HAP-1 (cell line): ENCODE results near the gene DCANP1.

Experiments used
- DNase-seq, 2 experiments: peaks; one replicate each; pipeline ENCODE4 v3.0.0-alpha.2; 2016 to 2020; ENCODE audit warnings: low spot score in 2 of 2
- H3K27me3 ChIP-seq: fragments of 250-450 bp; sonication (Bioruptor Pico); 2 replicates; pipeline ENCODE4 v1.5.1; 2020; ENCODE audit warnings: low read depth, mild to moderate bottlenecking, moderate library complexity
- H3K36me3 ChIP-seq: fragments of 250-450 bp; sonication (Bioruptor Pico); replicated peaks from 2 replicates; pipeline ENCODE4 v1.5.1; 2020; ENCODE audit warnings: mild to moderate bottlenecking
- H3K4me1 ChIP-seq: fragments of 250-450 bp; sonication (Bioruptor Pico); 2 replicates; pipeline ENCODE4 v1.5.1; 2020; ENCODE audit warnings: mild to moderate bottlenecking
- H3K4me3 ChIP-seq: fragments of 250-450 bp; sonication (Bioruptor Pico); 2 replicates; pipeline ENCODE4 v1.5.1; 2020; ENCODE audit warnings: mild to moderate bottlenecking, moderate library complexity
- H3K9me3 ChIP-seq: fragments of 250-450 bp; sonication (Bioruptor Pico); 2 replicates; pipeline ENCODE4 v1.5.1; 2020; ENCODE audit warnings: mild to moderate bottlenecking, moderate library complexity
- in situ Hi-C: fragments of 300-500 bp; cut with MboI; formaldehyde crosslinking; loops from 3 replicates; pipeline ENCODE4 v1.14.3; 2020; ENCODE audit warnings: low sequenced_read_pairs, inconsistent platforms, mixed read lengths

The DCANP1 gene

DNA sequence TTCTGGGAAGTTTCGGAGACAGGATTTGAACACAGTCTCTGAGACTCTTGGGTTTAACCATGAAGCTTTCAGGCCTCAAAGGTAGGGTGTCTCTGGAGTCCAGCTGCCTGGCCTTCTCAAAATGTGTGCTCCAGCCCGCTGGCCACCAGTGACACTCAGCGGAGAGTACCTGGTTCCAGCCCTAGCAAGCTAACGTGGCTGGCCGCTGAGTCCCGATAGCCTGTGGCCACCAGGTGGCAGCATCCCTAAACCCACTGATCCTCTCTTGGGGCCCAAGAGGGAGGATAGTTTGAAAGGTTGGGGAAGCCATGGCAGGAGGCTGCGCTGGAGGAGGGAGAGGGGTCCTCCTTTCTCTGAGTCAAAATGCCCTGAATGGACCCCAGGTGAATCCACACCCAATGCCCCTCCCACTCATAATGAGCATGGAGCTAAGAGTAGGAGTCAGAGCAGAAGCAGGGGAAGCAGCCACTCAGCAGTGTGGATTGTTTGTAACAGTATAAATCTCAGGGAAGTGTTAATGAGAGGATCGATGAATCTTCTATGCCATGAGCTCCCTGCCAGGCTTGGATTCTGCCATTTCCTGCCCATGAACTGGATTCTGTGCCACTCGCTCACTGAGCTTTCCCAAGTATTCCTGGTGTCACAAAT, 10.4 kb upstream of the DCANP1 start:
- Histone ChIP-seq H3K27me3 (peaks cover 16% of the 10 kb centered on the region), H3K9me3 (no peaks in the 10 kb centered on the region), H3K36me3 (no peaks in the 10 kb centered on the region), H3K4me1 (no peaks in the 10 kb centered on the region), H3K4me3 (no peak overlapping the region)
- in situ Hi-C loops, result no loop called here
- DNase-seq, result peak; percentile 35 to 85

GRCh38 chr5:135456238-135457099, 9.3 kb upstream of the DCANP1 start:
- Histone ChIP-seq H3K9me3 (no peaks in the 10 kb centered on the region), H3K4me1 (no peaks in the 10 kb centered on the region), H3K36me3 (no peaks in the 10 kb centered on the region), H3K27me3 (peaks cover 16% of the 10 kb centered on the region), H3K4me3 (no peak overlapping the region)
- no peak for DNase-seq
- in situ Hi-C loops, result no loop called here

DNA sequence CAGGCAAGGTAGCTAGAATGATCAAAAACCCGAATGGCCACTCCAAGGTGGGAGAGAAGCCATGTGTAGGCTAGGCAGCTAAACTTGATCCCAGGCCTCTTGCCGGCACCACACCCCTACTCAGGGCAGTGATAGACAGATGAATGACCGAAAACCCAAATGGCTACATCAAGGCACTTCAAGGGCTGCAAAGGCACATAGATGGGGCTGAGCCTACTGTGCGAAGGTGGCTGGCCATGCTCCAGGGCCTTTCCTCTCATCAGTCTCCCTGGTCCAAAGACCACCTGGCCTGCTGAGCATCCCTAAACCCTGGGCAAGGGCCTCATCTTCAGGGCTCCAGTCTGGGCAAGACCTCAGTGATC, 8.7 kb upstream of the DCANP1 start:
- no peak overlapping the region for H3K4me3 ChIP-seq
- DNase-seq, result no peak
- H3K4me1 ChIP-seq, result no peaks in the 10 kb centered on the region
- H3K36me3 ChIP-seq, result no peaks in the 10 kb centered on the region
- peaks cover 16% of the 10 kb centered on the region for H3K27me3 ChIP-seq
- H3K9me3 ChIP-seq, result no peaks in the 10 kb centered on the region
- in situ Hi-C loops, result no loop called here

DNA sequence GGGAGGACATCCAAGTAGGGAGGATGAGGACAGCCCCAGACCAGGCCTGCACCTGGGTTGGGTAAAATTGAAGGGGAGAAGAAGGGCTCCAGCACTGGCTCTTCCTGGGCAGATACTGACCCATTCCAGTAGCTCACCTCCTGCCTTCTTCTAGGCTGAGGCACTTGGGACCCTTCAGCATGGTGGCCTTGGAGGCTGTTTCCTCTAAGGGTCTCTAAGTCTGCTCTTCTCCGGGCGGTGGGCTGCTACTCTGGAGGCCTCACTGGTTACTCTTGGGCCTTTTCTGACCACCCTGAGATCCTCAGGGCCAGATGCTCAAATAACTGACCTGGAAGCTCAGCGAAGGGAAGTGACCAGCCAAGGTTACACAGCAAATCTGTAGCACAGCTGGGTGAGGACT, 7.8 kb upstream of the DCANP1 start:
- no peak for DNase-seq
- no peak overlapping the region for H3K4me3 ChIP-seq
- in situ Hi-C loops, result no loop called here
- no peaks in the 10 kb centered on the region for H3K9me3 ChIP-seq
- no peaks in the 10 kb centered on the region for H3K4me1 ChIP-seq
- peaks cover 12% of the 10 kb centered on the region for H3K27me3 ChIP-seq
- H3K36me3 ChIP-seq, result no peaks in the 10 kb centered on the region

GRCh38 chr5:135453613-135454012, 6.5 kb upstream of the DCANP1 start:
- no peaks in the 10 kb centered on the region for H3K4me1 ChIP-seq
- H3K9me3 ChIP-seq, result no peaks in the 10 kb centered on the region
- peaks cover 9% of the 10 kb centered on the region for H3K27me3 ChIP-seq
- in situ Hi-C loops, result no loop called here
- DNase-seq, result no peak
- H3K4me3 ChIP-seq, result no peak overlapping the region
- H3K36me3 ChIP-seq, result no peaks in the 10 kb centered on the region

DNA sequence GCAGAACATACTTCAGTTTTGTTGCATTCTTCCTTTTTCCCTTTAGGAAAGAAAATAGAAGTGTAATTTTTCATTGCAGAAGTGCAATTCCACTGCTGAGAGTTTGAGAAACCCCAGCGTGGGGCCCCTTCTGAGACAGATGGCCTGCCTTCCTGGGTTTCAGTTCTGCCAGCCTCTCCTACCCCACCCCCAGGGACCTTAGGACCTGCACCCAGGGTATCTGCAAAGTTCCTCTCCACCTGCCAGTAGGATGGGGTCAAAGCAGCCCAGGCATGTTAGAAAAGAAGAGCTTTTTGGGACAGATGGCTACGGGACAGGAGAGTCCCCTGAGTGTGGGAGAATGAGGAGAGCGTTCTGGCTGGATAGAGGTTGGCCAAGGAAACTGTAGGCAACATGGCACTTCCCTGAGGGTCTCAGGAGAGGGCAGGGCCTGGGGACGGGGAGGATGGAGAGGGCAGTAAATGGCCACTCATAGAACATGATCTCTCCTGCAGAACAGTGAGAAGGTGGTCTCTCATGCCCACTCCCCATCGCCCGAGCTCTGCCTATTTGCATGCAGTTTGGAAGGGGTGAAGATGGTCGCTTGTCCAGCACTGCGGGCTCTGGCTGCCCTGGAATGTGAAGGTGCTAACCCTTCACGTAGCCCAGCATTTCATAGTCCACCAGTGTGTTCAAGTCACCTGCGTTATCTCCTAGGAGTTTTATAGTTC, 5.3 kb upstream of the DCANP1 start, which contains the start of gene TIFAB:
Gene TIFAB, minus strand, starts transcription at position 31 of the 710 bp plus-strand sequence. CDS start 2,412 bp downstream, outside the sequence.
- peaks cover 9% of the 10 kb centered on the region for H3K27me3 ChIP-seq
- in situ Hi-C loops, result no loop called here

DNA sequence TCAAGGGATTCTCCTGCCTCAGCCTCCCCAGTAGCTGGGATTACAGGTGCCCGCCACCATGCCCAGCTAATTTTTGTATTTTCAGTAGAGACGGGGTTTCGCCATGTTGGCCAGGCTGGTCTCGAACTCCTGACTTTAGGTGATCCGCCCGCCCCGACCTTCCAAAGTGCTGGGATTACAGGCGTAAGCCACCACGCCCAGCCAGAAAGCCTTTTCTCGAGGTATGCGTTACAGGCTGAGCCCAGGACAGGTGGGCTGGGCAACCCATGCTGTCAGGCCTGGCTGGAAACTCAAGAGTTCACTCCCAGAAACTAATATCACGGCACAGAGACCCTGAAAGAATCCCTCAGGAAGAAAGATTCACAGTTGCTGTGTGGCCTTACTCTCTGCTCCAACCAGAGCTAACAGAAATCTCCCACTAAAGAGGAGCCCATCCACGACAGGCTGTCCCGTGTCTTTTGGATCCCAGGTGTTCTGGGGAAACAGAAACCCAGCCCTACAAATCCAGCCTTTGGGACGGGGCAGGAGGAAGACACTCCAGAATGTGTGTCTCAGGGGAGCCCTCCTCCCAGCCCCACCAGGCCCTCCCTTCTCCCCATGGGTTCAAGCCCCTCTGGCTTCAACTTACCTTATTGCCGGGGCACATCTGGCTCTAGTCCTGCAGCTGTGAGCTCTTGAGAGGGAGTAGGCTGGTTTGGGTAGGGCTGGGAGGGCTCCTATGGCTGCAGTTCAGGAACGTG, 4.6 kb upstream of the DCANP1 start:
- H3K4me3 ChIP-seq, result no peak overlapping the region
- H3K9me3 ChIP-seq, result no peaks in the 10 kb centered on the region
- in situ Hi-C loops, result no loop called here
- no peaks in the 10 kb centered on the region for H3K36me3 ChIP-seq
- peaks cover 9% of the 10 kb centered on the region for H3K27me3 ChIP-seq
- DNase-seq, result no peak
- no peaks in the 10 kb centered on the region for H3K4me1 ChIP-seq

More for the DNA sequence above, 5.3 kb upstream of the DCANP1 start, which contains the start of gene TIFAB:
- H3K36me3 ChIP-seq, result no peaks in the 10 kb centered on the region
- no peak within 1 kb of the TSS for H3K4me3 ChIP-seq
- no peak for DNase-seq
- no peaks in the 10 kb centered on the region for H3K4me1 ChIP-seq
- H3K9me3 ChIP-seq, result no peaks in the 10 kb centered on the region

DNA sequence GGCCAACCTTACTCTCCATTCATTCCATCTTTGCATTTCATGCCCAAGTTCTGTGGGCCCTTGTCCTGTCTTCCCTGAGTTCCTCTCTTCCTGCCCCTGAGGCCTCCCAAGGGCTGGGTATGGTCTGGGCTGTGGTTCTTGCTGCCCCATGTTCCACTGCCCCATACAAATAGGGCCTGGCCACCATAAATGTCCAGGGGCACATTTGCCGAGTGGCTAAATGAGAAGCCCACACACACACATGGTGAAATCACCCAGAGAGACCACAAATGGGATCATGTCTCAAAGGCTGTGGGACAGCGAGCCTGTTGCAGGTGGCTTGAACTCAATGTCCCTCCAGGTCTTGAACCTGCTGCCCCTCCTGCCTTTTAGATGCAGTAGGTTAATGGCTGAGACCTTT, 3.8 kb upstream of the DCANP1 start:
- peaks cover 9% of the 10 kb centered on the region for H3K27me3 ChIP-seq
- no peak for DNase-seq
- in situ Hi-C loops, result no loop called here
- H3K36me3 ChIP-seq, result no peaks in the 10 kb centered on the region
- H3K4me1 ChIP-seq, result no peaks in the 10 kb centered on the region
- no peaks in the 10 kb centered on the region for H3K9me3 ChIP-seq
- H3K4me3 ChIP-seq, result no peak overlapping the region

DNA sequence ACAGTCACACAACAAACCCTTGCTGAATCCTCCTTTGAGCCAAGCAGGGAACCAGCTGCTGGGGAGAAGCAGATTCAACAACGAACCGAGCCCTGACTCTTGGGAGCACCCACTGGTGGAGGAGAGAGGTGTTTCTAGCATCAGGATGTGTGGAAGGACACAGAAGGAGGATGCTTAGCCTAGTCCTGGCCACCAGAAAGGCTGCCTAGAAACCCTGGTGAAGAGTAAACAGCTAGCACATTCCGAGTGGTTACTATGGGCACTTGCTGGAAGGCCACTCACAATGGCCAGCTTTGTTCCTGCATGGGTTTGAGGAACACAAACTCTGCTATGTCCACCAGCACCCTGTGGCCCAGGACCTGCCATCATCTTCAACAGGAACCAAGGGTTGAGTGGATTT, 3.2 kb upstream of the DCANP1 start:
- in situ Hi-C loops, result no loop called here
- no peak overlapping the region for H3K4me3 ChIP-seq
- DNase-seq, result no peak
- H3K4me1 ChIP-seq, result no peaks in the 10 kb centered on the region
- H3K27me3 ChIP-seq, result peaks cover 9% of the 10 kb centered on the region
- H3K36me3 ChIP-seq, result no peaks in the 10 kb centered on the region
- H3K9me3 ChIP-seq, result no peaks in the 10 kb centered on the region

DNA sequence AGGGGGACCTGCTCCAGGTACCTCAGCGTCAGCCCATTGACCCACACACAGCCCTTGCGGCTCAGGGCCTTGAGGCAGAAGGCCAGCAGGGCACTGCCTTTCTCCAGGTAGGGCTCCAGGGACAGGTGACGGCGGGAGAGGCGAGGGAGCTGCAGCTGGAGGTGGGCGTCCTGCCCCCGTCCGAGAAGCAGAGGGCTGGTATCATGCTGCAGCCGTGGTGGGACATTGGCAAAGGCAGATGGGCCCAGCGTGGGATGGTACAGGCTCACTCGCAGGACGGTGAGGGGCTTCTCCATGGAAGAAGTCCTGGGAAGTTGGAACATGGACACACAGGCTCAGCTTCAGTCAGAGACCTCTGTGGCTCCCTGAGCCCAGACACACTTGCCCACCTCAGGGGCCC, 2.5 kb upstream of the DCANP1 start:
- Histone ChIP-seq H3K9me3 (no peaks in the 10 kb centered on the region), H3K27me3 (peaks cover 9% of the 10 kb centered on the region), H3K4me1 (no peaks in the 10 kb centered on the region), H3K36me3 (no peaks in the 10 kb centered on the region), H3K4me3 (no peak overlapping the region)
- in situ Hi-C loops, result no loop called here
- DNase-seq, result no peak

- Histone ChIP-seq H3K9me3 (no peaks in the 10 kb centered on the region), H3K36me3 (no peaks in the 10 kb centered on the region), H3K4me3 (no peak overlapping the region), H3K4me1 (no peaks in the 10 kb centered on the region), H3K27me3 (peaks cover 9% of the 10 kb centered on the region)
- no peak for DNase-seq
- in situ Hi-C loops, result no loop called here
Measured at GRCh38 chr5:135448791-135449507, 1.8 kb upstream of the DCANP1 start.

DNA sequence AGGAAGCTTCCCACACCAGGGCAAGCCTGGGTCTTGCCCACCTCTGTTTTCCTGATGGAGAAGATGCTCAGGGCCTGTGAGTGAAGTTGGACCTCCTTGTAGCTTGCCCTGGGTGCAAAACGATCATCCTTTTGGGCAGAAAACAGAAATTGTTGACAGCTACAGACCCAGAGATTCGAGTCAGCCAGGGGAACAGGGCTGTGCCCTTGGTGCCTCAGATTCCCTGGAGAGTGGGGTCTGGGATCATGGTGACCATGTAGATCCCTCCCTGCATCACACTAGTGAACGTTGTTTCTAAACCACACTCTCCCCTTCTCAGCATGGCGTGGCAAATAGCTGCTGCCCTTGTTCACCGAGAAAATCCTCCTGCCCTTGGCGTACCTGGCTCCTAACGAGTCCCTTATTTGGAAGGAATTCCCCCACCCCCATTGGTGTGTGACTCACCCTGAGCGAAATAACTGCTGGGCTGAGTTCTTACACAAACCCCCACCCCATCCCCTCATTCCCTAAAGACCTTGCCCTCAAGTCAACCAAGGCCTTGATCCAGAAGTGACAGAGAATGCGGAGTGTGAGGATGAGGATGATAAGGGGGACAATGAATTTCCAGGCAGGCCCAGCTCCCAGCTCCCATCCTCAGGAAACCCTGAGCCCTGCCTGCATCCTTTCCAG, 1.1 kb upstream of the DCANP1 start:
- Histone ChIP-seq H3K27me3 (peaks cover 3% of the 10 kb centered on the region), H3K4me3 (no peak overlapping the region), H3K4me1 (no peaks in the 10 kb centered on the region), H3K9me3 (no peaks in the 10 kb centered on the region), H3K36me3 (no peaks in the 10 kb centered on the region)
- no peak for DNase-seq
- in situ Hi-C loops, result no loop called here
